Panc1 (cell line): ENCODE data around the gene SND1. TPM values are rescaled to one million over a fixed set of nuclear protein-coding genes. Genes with fewer than 3 reads are reported as not detected.
"Not testable (repeated sequence)": the region's sequence is repeated elsewhere in the genome, so short reads cannot be mapped to it uniquely, and the experiment has no call there.

Experiments
- ATAC-seq: fragments of 200-7000 bp; cut with Tn5 transposase; 2 replicates; pipeline ENCODE4 v1.9.1; 2020; ENCODE audit warnings: mild to moderate bottlenecking, moderate library complexity
- BruUV-seq: library from RNA; stranded (reverse); fragments of 400-500 nt; replicated peaks from 2 replicates; lab custom pipeline; 2021; lab: Mats Ljungman, UMichigan
- CTCF ChIA-PET: fragments of 300-600 bp; sonication (Branson Sonifier 250); formaldehyde crosslinking; loops from one replicate; lab custom pipeline; 2022; ENCODE audit warnings: antibody characterized with exemption; lab: Charles Lee
- POLR2A ChIA-PET: fragments of 300-600 bp; sonication (Branson Sonifier 250); formaldehyde crosslinking; loops from one replicate; lab custom pipeline; 2022; ENCODE audit warnings: antibody characterized with exemption; lab: Charles Lee
- DNase-seq: peaks from one replicate; pipeline ENCODE4 v3.0.0-alpha.2; 2010; ENCODE audit warnings: low read depth, low spot score
- H3K27ac ChIP-seq: 2 replicates; pipeline ENCODE4 v1.5.1; 2011; ENCODE audit warnings: mild to moderate bottlenecking, low read length, inconsistent platforms
- H3K27me3 ChIP-seq: fragments of 200-500 bp; sonication (Bioruptor generic); 2 replicates; pipeline ENCODE4 v1.6.0; 2014; ENCODE audit warnings: low read length, inconsistent platforms; ENCODE audit not compliant: control insufficient read depth, insufficient read depth
- H3K36me3 ChIP-seq: fragments of 200-500 bp; sonication (Bioruptor generic); 2 replicates; pipeline ENCODE4 v1.5.1; 2014; ENCODE audit warnings: inconsistent platforms, mild to moderate bottlenecking, low read length, moderate library complexity; ENCODE audit not compliant: control insufficient read depth, insufficient read depth
- H3K4me1 ChIP-seq: 2 replicates; pipeline ENCODE4 v1.5.1; 2011; ENCODE audit warnings: inconsistent platforms, mild to moderate bottlenecking, low read length, moderate library complexity; ENCODE audit not compliant: control insufficient read depth, insufficient read depth
- H3K4me3 ChIP-seq, 2 experiments: 2 replicates each; pipeline ENCODE4 v1.5.1; 2011 to 2012; ENCODE audit warnings: low read depth in 2 of 2, low read length in 2 of 2, mild to moderate bottlenecking in 2 of 2, inconsistent platforms in 1 of 2, moderate library complexity in 1 of 2
- H3K9me3 ChIP-seq: fragments of 200-500 bp; sonication (Bioruptor generic); 2 replicates; pipeline ENCODE4 v1.5.1; 2014; ENCODE audit warnings: low read depth, mild to moderate bottlenecking, inconsistent platforms, low read length, moderate library complexity; ENCODE audit not compliant: control insufficient read depth, insufficient read depth
- CTCF ChIP-seq: fragments of 450-650 bp; IDR thresholded peaks from 2 replicates; pipeline ENCODE4 v1.5.1; 2017; ENCODE audit warnings: mild to moderate bottlenecking
- POLR2AphosphoS5 ChIP-seq: IDR thresholded peaks from 2 replicates; pipeline ENCODE4 v1.6.1; 2012; ENCODE audit warnings: mild to moderate bottlenecking, low read depth, low read length, moderate library complexity
- REST ChIP-seq, 2 experiments: IDR thresholded peaks; 2 replicates each; pipeline ENCODE4 v1.6.1; 2011 to 2012; ENCODE audit warnings: low read depth in 2 of 2, control low read depth in 1 of 2, low read length in 1 of 2, mild to moderate bottlenecking in 1 of 2, moderate library complexity in 1 of 2; ENCODE audit not compliant: insufficient read depth in 1 of 2
- SIN3A ChIP-seq: IDR thresholded peaks from 2 replicates; pipeline ENCODE4 v1.6.1; 2012; ENCODE audit warnings: low read depth, mild to moderate bottlenecking, low read length, moderate library complexity, borderline replicate concordance; ENCODE audit not compliant: insufficient read depth
- TCF7L2 ChIP-seq: IDR thresholded peaks from 2 replicates; pipeline ENCODE4 v1.6.1; 2011; ENCODE audit warnings: mild to moderate bottlenecking, low read depth, low read length, inconsistent platforms
- in situ Hi-C: cut with HindIII; loops from 2 replicates; pipeline ENCODE4 v1.10.0; 2016; ENCODE audit warnings: low sequenced_read_pairs, low pct_unique_long_range_greater_than_20kb
- intact Hi-C: fragments of 100-400 bp; cut with micrococcal nuclease; formaldehyde crosslinking; loops from one replicate; pipeline ENCODE4 v1.10.0; 2022; ENCODE audit not compliant: unreplicated experiment
- total RNA-seq: library from RNA; stranded (reverse); gene quantifications from one replicate; pipeline ENCODE4 v1.2.1, GENCODE V29; 2021; ENCODE audit not compliant: unreplicated experiment

SND1 gene
- total RNA-seq, 1 experiment from 2014 or later = 176 TPM

GRCh38 chr7:128106821-128107220 is 454.8 kb downstream of the SND1 start:
- no peaks in the 10 kb centered on the region for H3K9me3 ChIP-seq
- POLR2A ChIA-PET = interaction anchor here (0.6 kb wide), 1 partner anchor 184 kb away, joined by 3 read pairs; no protein-coding TSS in a partner anchor
- no peaks in the 10 kb centered on the region for H3K36me3 ChIP-seq
- no TSS peak for BruUV-seq
- intact Hi-C loops = no loop called here
- in situ Hi-C loops = no loop called here
- no peaks in the 10 kb centered on the region; the same call in 1 of the 2 replicates for H3K4me1 ChIP-seq
- H3K27ac ChIP-seq = no peak overlapping the region
- H3K27me3 ChIP-seq = peaks cover 2% of the 10 kb centered on the region; the same call in 1 of the 2 replicates
- TF ChIP-seq CTCF (no peak), TCF7L2 (no peak)
- ATAC-seq (no peak), DNase-seq (no peak)
- H3K4me3 ChIP-seq = no peak overlapping the region
- CTCF ChIA-PET = interaction anchor here (0.5 kb wide), 1 partner anchor 29 kb away, joined by 8 read pairs; no protein-coding TSS in a partner anchor

- CTCF ChIA-PET = interaction anchor here (0.6 kb wide), 1 partner anchor 102 kb away, joined by 5 read pairs; no protein-coding TSS in a partner anchor
- DNase-seq, POLR2A ChIA-PET, H3K27me3 ChIP-seq, H3K4me3 ChIP-seq, H3K27ac ChIP-seq, H3K9me3 ChIP-seq, ATAC-seq, H3K36me3 ChIP-seq, BruUV-seq, intact Hi-C loops, H3K4me1 ChIP-seq, in situ Hi-C loops: not testable (repeated sequence)
Observed at GRCh38 chr7:128107516-128107915, 455.5 kb downstream of the SND1 start.

- Histone ChIP-seq H3K4me1 (no peaks in the 10 kb centered on the region; the same call in 1 of the 2 replicates), H3K36me3 (no peaks in the 10 kb centered on the region), H3K4me3 (no peak overlapping the region), H3K9me3 (no peaks in the 10 kb centered on the region), H3K27ac (no peak overlapping the region), H3K27me3 (peaks cover 2% of the 10 kb centered on the region; the same call in 1 of the 2 replicates)
- in situ Hi-C loops (no loop called here), intact Hi-C loops (no loop called here)
- TF ChIP-seq CTCF (no peak), TCF7L2 (no peak), SIN3A (no peak), POLR2AphosphoS5 (no peak), REST (IDR thresholded peaks at IDR 0.05; ENCODE audit: insufficient read depth in 1 of 2, low read depth in 2 of 2, low read length in 1 of 2) (no peak)
- POLR2A ChIA-PET = no interaction called here
- no peak for ATAC-seq
- no peak for DNase-seq
- CTCF ChIA-PET = no interaction called here
- BruUV-seq = no TSS peak
Observed at GRCh38 chr7:128108129-128108528, 456.1 kb downstream of the SND1 start.
